ENCODE data around the gene CYTL1. TPM values are rescaled to one million over a fixed set of nuclear protein-coding genes. Genes with fewer than 3 reads are reported as not detected.

CYTL1 gene
- total and polyA plus RNA-seq, 2 of the 13 experiments (the other 11 are each of a cell fraction or from before 2014, with no cell fraction given) = not detected

GRCh38 chr4:4995908-4996265, 23.4 kb downstream of the CYTL1 start:
- in situ Hi-C loops (cut with HindIII; ENCODE audit: extremely low pct_ligation_motif_present, low pct_unique_long_range_greater_than_20kb) = loop anchor here (25.0 kb wide), 1 partner anchor 816 kb away; no protein-coding TSS in a partner anchor
- H4K20me1 ChIP-seq (ENCODE audit: insufficient read depth, low read length) = no peaks in the 10 kb centered on the region; the same call in 1 of the 2 replicates
- DNase-seq (ENCODE audit: low spot score) (no peak), FAIRE-seq (no peak), ATAC-seq (no peak)
- no peak overlapping the region for H3K4me2 ChIP-seq (ENCODE audit: low read depth, low read length)
- ChIA-PET POLR2A (no interaction called here), CTCF (ENCODE audit: low intra/inter-chr PET ratio, low total read pairs) (interaction anchor here (0.6 to 1.9 kb wide), 4 partner anchors 147 to 817 kb away, joined by 3 to 10 read pairs (median 6); no protein-coding TSS in a partner anchor)
- H3K27ac ChIP-seq (ENCODE audit: extremely low read length, insufficient read depth, low read length) = no peak overlapping the region
- H2AFZ ChIP-seq (ENCODE audit: low read length) = no peak overlapping the region
- no peak for TF ChIP-seq ZNF570 (CRISPR knock-in tag; IDR thresholded peaks at IDR 0.05; ENCODE audit: borderline replicate concordance)
- TF ChIP-seq ELF3 (CRISPR knock-in tag; IDR thresholded peaks at IDR 0.05) = no peak
- no peak for TF ChIP-seq HNF1A (IDR thresholded peaks at IDR 0.05; ENCODE audit: low read depth)
- no peak for TF ChIP-seq HNF1A (CRISPR knock-in tag; IDR thresholded peaks at IDR 0.05; ENCODE audit: borderline replicate concordance)
- TF ChIP-seq ZFAT (CRISPR knock-in tag; conservative IDR thresholded peaks at IDR 0.05) = no peak
- TF ChIP-seq TBP (CRISPR knock-in tag; IDR thresholded peaks at IDR 0.05) = no peak
- no peak for TF ChIP-seq ZNF713 (CRISPR knock-in tag; IDR thresholded peaks at IDR 0.05)
- TF ChIP-seq NFIB (CRISPR knock-in tag; IDR thresholded peaks at IDR 0.05; ENCODE audit: borderline replicate concordance) = no peak
- TF ChIP-seq ZNF773 (CRISPR knock-in tag; IDR thresholded peaks at IDR 0.05; ENCODE audit: borderline replicate concordance) = no peak
- TF ChIP-seq ZNF17 (CRISPR knock-in tag; IDR thresholded peaks at IDR 0.05) = no peak
- WGBS (ENCODE audit: low lambda C conversion rate) = 22% methylated on average over 8 of the region's 8 CpGs
- H3K9me3 ChIP-seq (ENCODE audit: low read length) = no peaks in the 10 kb centered on the region
- intact Hi-C loops (cut with micrococcal nuclease; ENCODE audit: unreplicated experiment) = loop anchor here (1.0 kb wide), 1 partner anchor 146 kb away; no protein-coding TSS in a partner anchor
- no peak overlapping the region for H3K9ac ChIP-seq (ENCODE audit: insufficient read depth, low read depth, low read length)
- no peaks in the 10 kb centered on the region for H3K36me3 ChIP-seq (replicated peaks in 1 of 2; ENCODE audit: control insufficient read depth in 1 of 2, insufficient read depth in 2 of 2, low read length in 2 of 2)
- H3K27me3 ChIP-seq (ENCODE audit: control insufficient read depth in 1 of 2, insufficient read depth in 2 of 2, low read length in 2 of 2) = peaks cover under 1 to 5% of the 10 kb centered on the region in 2 experiments; a peak in 3 of 5 replicates
- no peaks in the 10 kb centered on the region for H3K4me1 ChIP-seq (ENCODE audit: insufficient read depth, low read length)
- H3K79me2 ChIP-seq (ENCODE audit: insufficient read depth, low read length) = no peaks in the 10 kb centered on the region
- BruUV-seq (replicated peaks) = no TSS peak
- H3K4me3 ChIP-seq (replicated peaks in 1 of 3; ENCODE audit: insufficient read depth in 1 of 3, low read depth in 2 of 3, low read length in 3 of 3) = no peak overlapping the region
